Activated T-helper 17 cell treated with anti-CD3 and anti-CD28 coated beads, Interleukin-2, amount 50 U/mL, for 72 hours (primary cell): ENCODE results near the gene PCDH9. TPM values are rescaled to one million over a fixed set of nuclear protein-coding genes. Genes with fewer than 3 reads are reported as not detected.

Experiments used
- ATAC-seq: fragments of 150-1000 bp; cut with Tn5 transposase; replicated peaks from 2 replicates; pipeline ENCODE4 v1.10.0; 2021; ENCODE audit warnings: mild to moderate bottlenecking, moderate library complexity
- H3K27ac Mint-ChIP-seq: one replicate; pipeline ENCODE4 v1.8.0; 2022; ENCODE audit warnings: mixed read lengths
- H3K27me3 Mint-ChIP-seq: one replicate; pipeline ENCODE4 v1.8.0; 2022; ENCODE audit warnings: mixed read lengths
- H3K36me3 Mint-ChIP-seq: one replicate; pipeline ENCODE4 v1.8.0; 2022; ENCODE audit warnings: low read depth, mild to moderate bottlenecking, mixed read lengths
- H3K4me1 Mint-ChIP-seq: one replicate; pipeline ENCODE4 v1.8.0; 2022; ENCODE audit warnings: mixed read lengths
- H3K4me3 Mint-ChIP-seq: one replicate; pipeline ENCODE4 v1.8.0; 2022; ENCODE audit warnings: mild to moderate bottlenecking, mixed read lengths
- H3K9me3 Mint-ChIP-seq: one replicate; pipeline ENCODE4 v1.8.0; 2022; ENCODE audit warnings: mixed read lengths
- total RNA-seq, 2 donors: library from RNA; stranded (reverse); gene quantifications; one replicate each; pipeline ENCODE4 v1.2.3, GENCODE V29; 2022

The PCDH9 gene, protein sequence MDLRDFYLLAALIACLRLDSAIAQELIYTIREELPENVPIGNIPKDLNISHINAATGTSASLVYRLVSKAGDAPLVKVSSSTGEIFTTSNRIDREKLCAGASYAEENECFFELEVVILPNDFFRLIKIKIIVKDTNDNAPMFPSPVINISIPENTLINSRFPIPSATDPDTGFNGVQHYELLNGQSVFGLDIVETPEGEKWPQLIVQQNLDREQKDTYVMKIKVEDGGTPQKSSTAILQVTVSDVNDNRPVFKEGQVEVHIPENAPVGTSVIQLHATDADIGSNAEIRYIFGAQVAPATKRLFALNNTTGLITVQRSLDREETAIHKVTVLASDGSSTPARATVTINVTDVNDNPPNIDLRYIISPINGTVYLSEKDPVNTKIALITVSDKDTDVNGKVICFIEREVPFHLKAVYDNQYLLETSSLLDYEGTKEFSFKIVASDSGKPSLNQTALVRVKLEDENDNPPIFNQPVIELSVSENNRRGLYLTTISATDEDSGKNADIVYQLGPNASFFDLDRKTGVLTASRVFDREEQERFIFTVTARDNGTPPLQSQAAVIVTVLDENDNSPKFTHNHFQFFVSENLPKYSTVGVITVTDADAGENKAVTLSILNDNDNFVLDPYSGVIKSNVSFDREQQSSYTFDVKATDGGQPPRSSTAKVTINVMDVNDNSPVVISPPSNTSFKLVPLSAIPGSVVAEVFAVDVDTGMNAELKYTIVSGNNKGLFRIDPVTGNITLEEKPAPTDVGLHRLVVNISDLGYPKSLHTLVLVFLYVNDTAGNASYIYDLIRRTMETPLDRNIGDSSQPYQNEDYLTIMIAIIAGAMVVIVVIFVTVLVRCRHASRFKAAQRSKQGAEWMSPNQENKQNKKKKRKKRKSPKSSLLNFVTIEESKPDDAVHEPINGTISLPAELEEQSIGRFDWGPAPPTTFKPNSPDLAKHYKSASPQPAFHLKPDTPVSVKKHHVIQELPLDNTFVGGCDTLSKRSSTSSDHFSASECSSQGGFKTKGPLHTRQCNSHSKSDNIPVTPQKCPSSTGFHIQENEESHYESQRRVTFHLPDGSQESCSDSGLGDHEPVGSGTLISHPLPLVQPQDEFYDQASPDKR (N-terminal part only)
- total RNA-seq: under 1 TPM; 0.11 TPM

DNA sequence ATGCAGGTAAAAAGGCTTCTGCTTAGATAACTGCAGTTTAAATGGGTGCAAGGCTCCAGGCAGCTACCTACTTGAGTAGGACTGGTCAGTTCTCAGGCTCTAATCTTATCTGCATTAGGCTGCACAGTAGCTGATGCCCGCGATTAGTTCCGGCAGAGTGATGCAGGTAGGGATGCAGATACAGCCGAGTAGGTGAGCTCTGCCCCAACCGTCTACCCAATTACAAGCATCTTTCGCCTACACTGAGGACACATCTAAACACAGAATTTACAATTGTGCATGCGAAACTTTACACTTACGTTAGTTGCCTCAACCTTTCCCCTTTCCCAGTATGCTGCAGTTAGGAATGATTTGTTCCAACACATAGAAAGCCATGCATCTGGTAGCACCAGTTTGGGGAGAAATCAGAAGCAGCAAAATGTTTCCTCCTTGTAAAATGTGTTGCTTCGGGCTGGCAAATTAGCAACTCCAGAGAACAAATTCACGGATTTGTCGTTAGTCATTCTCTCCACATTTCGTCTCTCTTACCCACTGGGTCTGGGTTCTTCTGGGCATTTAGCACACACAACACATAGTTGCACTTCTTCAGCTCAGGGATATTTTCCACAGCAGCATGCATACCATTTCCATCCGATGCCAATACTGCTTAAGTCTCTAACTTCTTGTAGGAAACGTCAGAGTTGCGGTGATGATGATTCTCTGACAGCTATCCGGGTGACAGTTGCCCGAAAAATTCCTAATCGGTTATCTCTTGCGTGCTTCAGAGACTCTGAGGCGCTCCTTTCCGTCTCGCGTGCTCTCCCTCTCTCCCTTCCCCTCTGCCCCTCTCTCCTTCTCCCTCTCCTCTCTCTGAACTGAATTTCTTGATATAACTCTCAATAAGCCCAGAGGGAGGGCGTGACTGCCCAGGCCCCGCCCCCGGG, at the start of gene PCDH9:
Gene PCDH9, minus strand, starts transcription at position 856 of the 923 bp plus-strand sequence. CDS start 1,896 bp downstream, outside the sequence.
- no peaks in the 10 kb centered on the region for H3K9me3 Mint-ChIP-seq
- H3K36me3 Mint-ChIP-seq: no peaks in the 10 kb centered on the region
- peak within 1 kb of the TSS; percentile 48 for H3K27ac Mint-ChIP-seq
- peaks cover 18% of the 10 kb centered on the region for H3K27me3 Mint-ChIP-seq
- ATAC-seq: peak; percentile 19
- H3K4me1 Mint-ChIP-seq: peaks cover 4% of the 10 kb centered on the region
- no peak within 1 kb of the TSS for H3K4me3 Mint-ChIP-seq

DNA sequence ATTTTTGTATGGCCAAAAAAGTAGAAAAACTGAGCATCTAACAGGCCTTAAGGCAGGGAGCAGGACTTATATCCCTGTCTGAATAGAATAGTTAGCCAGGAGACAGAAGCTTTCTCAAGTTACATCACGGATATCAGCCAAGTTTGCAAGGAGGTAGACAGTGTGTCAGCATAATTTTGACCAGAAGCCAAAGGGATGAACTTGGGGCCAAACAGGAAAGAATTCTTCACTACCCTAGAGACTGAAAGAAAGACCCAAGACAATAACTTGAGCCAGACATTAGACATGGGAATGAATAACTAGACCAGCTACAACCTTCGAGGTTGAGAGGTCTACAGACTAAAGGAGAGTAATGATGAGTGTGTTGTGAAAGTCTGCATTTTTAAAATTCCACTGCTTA, 48.1 kb upstream of the PCDH9 start:
- peaks cover 5% of the 10 kb centered on the region for H3K9me3 Mint-ChIP-seq
- no peaks in the 10 kb centered on the region for H3K36me3 Mint-ChIP-seq
- ATAC-seq: no peak
- no peak overlapping the region for H3K27ac Mint-ChIP-seq
- no peak overlapping the region for H3K4me3 Mint-ChIP-seq
- H3K27me3 Mint-ChIP-seq: no peaks in the 10 kb centered on the region
- no peaks in the 10 kb centered on the region for H3K4me1 Mint-ChIP-seq

DNA sequence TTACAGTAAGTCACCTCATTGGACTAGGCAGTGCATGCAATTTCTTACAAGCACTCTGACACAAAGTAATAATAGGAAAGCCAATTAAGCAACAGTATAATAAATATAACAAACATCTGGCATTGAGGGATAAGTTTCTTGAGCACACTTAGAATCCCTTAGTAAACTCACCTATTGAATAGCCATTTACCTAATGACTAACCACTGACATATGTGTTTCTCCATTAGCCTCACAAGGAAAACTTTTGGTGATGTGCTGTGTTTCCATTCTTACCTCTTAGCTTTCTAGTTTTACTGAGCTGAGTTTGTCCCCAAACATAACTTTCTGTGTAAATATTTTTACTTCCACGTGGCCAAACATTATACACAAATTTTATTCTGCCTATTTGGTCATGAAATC, 47.4 kb upstream of the PCDH9 start:
- ATAC-seq: no peak
- Mint-ChIP-seq H3K9me3 (peaks cover 5% of the 10 kb centered on the region), H3K27ac (no peak overlapping the region), H3K4me3 (no peak overlapping the region), H3K36me3 (no peaks in the 10 kb centered on the region), H3K4me1 (no peaks in the 10 kb centered on the region), H3K27me3 (no peaks in the 10 kb centered on the region)

DNA sequence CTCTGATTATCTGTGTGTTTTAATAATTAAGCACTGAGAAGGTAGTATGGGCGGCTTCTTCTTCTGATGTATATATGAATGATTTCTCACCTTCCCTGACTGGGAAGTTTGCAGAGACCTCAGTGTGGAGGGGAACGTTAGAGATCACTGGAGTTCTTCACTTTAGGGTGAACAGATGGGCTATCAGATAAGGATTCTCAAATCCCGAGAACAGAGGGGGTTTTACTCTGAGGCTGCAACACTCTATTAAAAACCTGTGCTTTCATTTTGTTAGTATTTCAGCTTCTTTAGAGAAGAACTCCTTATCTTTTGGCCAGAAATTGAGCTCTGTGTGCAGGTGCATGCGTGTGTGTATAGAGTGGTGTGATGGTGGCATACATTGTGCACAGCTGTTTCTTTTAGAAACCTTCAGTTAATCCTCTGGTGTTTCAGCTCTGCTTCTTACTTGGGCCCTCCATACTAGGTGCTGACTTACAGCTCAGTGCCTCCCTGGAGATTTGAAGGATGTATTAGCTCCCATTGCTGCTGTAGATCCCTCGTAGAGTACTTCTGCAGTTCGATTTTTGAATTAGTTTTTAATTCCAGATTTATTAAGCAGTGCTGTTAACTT, 45.3 kb upstream of the PCDH9 start:
- ATAC-seq: no peak
- H3K9me3 Mint-ChIP-seq: peaks cover 5% of the 10 kb centered on the region
- H3K4me3 Mint-ChIP-seq: no peak overlapping the region
- H3K4me1 Mint-ChIP-seq: no peaks in the 10 kb centered on the region
- H3K36me3 Mint-ChIP-seq: no peaks in the 10 kb centered on the region
- H3K27ac Mint-ChIP-seq: no peak overlapping the region
- no peaks in the 10 kb centered on the region for H3K27me3 Mint-ChIP-seq

DNA sequence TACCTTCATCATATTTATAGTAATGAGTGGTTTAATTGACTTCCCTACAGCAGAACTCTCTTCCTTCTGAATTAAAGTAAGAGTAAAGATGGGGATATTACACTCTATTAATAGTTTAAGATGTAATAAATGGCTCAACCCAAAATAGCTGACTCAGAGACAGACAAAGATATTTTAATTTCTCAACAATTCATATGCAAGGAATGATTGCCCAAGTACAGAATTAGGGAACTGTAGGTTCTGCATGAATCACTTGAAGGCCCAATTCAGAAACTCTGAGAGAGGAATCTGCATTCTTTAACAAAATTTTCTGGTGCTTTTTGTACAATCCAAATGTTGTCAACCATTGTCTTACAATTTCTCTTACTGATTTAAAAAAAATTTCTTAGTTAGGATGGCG, 42.9 kb upstream of the PCDH9 start:
- ATAC-seq: no peak

DNA sequence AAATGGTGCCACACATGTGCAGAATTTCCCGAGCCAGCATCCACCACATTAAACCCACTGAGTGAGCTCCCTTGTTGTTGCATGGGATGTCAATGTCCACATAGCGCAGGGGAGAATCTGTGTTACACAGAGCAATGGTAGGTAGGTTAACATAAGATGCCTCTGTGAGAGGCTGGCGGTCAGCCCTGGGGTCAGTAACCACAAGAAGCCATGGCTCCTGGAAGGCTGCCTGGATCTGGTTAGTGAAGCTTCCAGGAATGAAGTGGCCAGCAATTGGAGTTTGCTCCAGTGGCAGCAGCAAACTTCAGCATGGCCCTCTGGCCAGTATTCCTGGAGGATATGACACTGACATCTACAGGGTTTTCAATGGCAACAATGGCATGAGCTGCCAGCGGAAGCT, 37.0 kb upstream of the PCDH9 start:
- no peak overlapping the region for H3K27ac Mint-ChIP-seq
- no peaks in the 10 kb centered on the region for H3K36me3 Mint-ChIP-seq
- no peak for ATAC-seq
- no peak overlapping the region for H3K4me3 Mint-ChIP-seq
- no peaks in the 10 kb centered on the region for H3K9me3 Mint-ChIP-seq
- H3K4me1 Mint-ChIP-seq: no peaks in the 10 kb centered on the region
- H3K27me3 Mint-ChIP-seq: no peaks in the 10 kb centered on the region

More for the DNA sequence above, 42.9 kb upstream of the PCDH9 start:
- H3K4me1 Mint-ChIP-seq: no peaks in the 10 kb centered on the region
- no peaks in the 10 kb centered on the region for H3K27me3 Mint-ChIP-seq
- H3K9me3 Mint-ChIP-seq: peaks cover 5% of the 10 kb centered on the region
- H3K27ac Mint-ChIP-seq: no peak overlapping the region
- no peaks in the 10 kb centered on the region for H3K36me3 Mint-ChIP-seq
- H3K4me3 Mint-ChIP-seq: no peak overlapping the region

DNA sequence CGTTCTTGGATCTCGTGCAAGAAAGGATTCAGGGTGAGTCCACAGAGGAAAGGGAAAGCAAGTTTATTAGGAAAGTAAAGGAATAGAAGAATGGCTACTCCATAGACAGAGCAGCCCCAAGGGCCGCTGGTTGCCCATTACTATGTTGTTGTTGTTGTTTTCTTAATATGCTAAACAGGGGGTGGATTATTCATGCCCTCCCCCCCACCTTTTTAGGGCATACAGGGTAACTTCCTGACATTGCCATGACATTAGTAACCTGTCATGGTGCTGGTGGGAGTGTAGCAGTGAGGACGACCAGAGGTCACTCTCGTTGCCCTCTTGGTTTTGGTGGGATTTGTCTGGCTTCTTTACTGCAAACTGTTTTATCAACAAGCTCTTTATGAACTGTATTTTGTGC, 29.1 kb upstream of the PCDH9 start:
- Mint-ChIP-seq H3K27ac (no peak overlapping the region), H3K27me3 (peaks cover 3% of the 10 kb centered on the region), H3K4me3 (no peak overlapping the region), H3K36me3 (no peaks in the 10 kb centered on the region), H3K4me1 (no peaks in the 10 kb centered on the region), H3K9me3 (no peaks in the 10 kb centered on the region)
- ATAC-seq: no peak

DNA sequence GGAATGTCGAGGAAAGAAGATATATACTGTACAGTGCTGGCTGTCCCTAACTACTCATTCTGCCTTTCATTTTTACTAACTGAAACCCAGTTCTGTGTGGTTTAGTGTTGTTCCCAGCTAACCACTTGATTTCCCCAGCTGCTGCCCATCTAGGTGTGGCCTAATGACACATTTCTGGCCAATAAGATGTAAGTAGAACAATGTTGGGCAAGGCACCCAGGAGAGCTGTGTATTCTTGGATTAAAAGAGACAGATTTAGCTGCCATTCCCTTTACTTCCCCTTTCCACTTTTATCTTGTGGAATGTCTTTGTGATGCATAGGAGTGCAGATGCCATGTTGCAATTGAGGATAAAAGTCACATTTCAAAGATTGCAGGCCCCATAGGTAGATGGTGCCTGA, 28.3 kb upstream of the PCDH9 start:
- no peak for ATAC-seq
- Mint-ChIP-seq H3K4me1 (no peaks in the 10 kb centered on the region), H3K27ac (no peak overlapping the region), H3K9me3 (no peaks in the 10 kb centered on the region), H3K36me3 (no peaks in the 10 kb centered on the region), H3K4me3 (no peak overlapping the region), H3K27me3 (peaks cover 3% of the 10 kb centered on the region)

DNA sequence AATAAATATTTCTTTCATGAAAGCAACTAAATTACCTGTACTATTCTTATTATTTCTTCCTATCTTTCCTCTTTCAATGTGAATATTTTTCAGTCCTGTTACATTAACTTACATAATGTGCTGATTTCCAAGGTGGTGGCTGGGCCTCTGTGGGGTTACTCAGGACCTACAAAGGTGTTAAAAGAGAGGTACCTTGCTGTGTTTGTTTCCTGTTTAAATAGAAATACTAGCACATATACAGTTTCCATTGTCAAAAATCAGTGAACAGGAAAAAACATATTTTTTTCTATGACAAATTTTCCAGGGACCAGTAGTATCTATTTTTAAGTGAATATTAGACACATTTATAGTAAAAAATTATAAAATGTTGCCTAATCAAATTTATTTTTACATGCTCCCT, 8.7 kb upstream of the PCDH9 start:
- no peak for ATAC-seq
- no peaks in the 10 kb centered on the region for H3K36me3 Mint-ChIP-seq
- no peaks in the 10 kb centered on the region for H3K9me3 Mint-ChIP-seq
- H3K4me3 Mint-ChIP-seq: no peak overlapping the region
- no peaks in the 10 kb centered on the region for H3K27me3 Mint-ChIP-seq
- H3K27ac Mint-ChIP-seq: no peak overlapping the region
- H3K4me1 Mint-ChIP-seq: no peaks in the 10 kb centered on the region

DNA sequence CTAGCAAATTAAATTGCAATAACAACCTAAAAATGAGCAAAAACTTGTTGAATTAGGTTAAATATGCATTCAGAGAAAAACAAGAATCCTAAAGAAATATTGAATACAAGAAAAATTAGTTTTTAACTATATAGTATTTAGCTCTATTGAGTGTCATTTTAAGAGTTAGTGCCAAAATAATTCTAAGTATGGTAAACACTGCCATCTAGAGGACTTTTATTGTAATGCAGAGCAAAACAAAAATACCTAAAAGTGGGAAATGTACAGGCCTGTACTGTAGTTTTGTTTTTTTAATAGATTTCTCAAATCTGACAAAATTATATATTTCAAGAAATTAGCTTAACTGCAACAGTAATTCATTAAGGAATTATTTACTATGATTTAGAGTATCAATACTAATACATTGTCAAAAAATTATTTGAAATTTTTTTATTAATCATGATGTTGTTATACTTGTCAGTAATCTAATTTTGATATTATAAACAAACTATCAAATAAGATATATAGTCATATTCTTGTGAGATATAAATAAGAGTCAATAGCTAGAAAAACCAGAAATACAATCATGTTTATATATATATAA, 8.2 kb upstream of the PCDH9 start:
- Mint-ChIP-seq H3K27me3 (no peaks in the 10 kb centered on the region), H3K4me1 (no peaks in the 10 kb centered on the region), H3K27ac (no peak overlapping the region), H3K36me3 (no peaks in the 10 kb centered on the region), H3K9me3 (no peaks in the 10 kb centered on the region), H3K4me3 (no peak overlapping the region)
- no peak for ATAC-seq

DNA sequence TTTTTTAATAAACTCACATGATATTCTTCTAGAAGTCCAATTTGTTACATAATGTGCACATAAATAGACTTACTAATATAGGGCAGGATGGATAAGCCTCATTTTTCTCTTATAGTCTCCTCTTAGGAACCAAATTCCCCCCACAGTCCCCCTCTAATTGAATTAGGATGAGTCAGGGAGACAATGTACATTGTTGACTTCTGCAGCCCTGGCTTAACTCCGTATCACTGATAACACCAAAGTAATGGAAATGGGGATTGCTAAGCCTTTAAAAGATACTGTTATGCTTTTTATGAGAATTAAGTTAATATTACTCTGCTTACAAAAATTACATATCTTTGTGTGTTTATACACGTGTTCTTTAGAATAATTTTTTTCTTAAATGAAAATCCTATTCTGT, 5.1 kb upstream of the PCDH9 start:
- H3K4me1 Mint-ChIP-seq: peaks cover 4% of the 10 kb centered on the region
- peaks cover 10% of the 10 kb centered on the region for H3K27me3 Mint-ChIP-seq
- H3K36me3 Mint-ChIP-seq: no peaks in the 10 kb centered on the region
- H3K9me3 Mint-ChIP-seq: no peaks in the 10 kb centered on the region
- no peak overlapping the region for H3K27ac Mint-ChIP-seq
- no peak for ATAC-seq
- H3K4me3 Mint-ChIP-seq: no peak overlapping the region

DNA sequence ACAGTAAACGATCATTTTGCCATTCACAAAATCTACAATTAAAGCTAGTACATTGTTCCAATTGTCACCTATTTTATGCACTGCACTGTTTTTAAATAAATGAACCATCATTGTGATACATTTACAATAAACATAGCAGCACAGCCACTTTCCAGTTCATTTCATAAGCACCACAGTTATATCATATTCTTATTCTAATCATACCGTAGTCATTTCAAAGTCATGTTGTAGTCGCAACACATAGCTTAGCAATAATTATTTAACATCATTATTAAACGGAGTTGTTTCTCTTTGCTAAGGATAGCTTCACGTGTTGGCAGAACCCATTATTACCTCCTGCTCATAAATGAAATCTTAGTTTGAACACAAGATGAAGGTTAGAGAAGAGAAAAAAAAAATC, 2.2 kb upstream of the PCDH9 start:
- no peak for ATAC-seq
- H3K27me3 Mint-ChIP-seq: peaks cover 14% of the 10 kb centered on the region
- no peaks in the 10 kb centered on the region for H3K9me3 Mint-ChIP-seq

DNA sequence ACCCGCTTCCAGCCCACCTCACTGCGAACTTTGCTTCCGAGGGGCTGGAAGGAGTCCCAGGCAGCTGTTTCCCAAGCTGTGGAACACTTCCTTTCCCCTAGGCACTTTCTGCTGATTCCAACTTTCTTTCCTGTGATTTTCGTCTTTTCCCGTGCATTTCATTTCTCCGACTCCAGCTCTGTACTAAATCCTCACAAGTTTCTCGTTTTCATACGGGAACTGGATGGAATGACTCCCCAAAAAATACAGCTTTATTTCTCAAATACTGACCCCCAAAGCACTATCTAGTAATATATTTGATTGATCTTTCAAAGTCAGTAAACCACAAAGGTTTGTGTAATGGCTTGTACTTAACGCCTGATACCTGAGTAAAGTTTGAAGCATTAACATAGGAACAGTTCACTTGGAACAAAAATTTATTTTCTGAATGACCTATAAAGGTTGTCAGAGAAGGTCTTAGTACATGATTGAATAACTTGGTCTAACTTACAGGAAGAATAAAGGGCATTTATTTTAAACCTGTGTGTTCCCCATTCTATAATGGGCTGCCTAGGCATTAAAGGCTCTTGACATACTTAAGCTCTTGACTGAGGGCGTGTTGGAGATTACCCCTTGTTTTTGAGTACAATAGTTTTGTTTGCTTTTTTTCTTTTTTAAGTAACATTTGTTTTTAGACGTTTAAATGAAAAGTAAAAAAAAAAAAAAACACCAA, 1.3 kb upstream of the PCDH9 start:
- Mint-ChIP-seq H3K27ac (peak overlapping the region; percentile 48), H3K36me3 (no peaks in the 10 kb centered on the region), H3K4me1 (peaks cover 4% of the 10 kb centered on the region), H3K27me3 (peaks cover 18% of the 10 kb centered on the region), H3K4me3 (no peak overlapping the region), H3K9me3 (no peaks in the 10 kb centered on the region)
- ATAC-seq: no peak

More for the DNA sequence above, 2.2 kb upstream of the PCDH9 start:
- Mint-ChIP-seq H3K36me3 (no peaks in the 10 kb centered on the region), H3K4me3 (no peak overlapping the region), H3K4me1 (peaks cover 4% of the 10 kb centered on the region), H3K27ac (no peak overlapping the region)
